Hair follicle dermal papilla cell (primary cell): ENCODE measurements around the gene RHBDL1. TPM values are rescaled to one million over a fixed set of nuclear protein-coding genes. Genes with fewer than 3 reads are reported as not detected.

Experiments
- total RNA-seq: library from RNA; depleted of rRNA; stranded (reverse); fragments of >200 nt; gene quantifications from 2 replicates; pipeline ENCODE4 v1.2.3, GENCODE V29; 2012

Gene RHBDL1
- total RNA-seq, 1 donor = 2.9 TPM

Other genes starting within 250 kb of the RHBDL1 start
- 44.9 and 60.5 TPM in 2 replicates for gene CAPN15, start 148.0 kb upstream of the RHBDL1 start, total RNA-seq
- gene PRR35, start 115.3 kb upstream of the RHBDL1 start, total RNA-seq = 0.32 TPM in 1 of 2 replicates, not detected in the other
- 1.5 and 2.6 TPM in 2 replicates for gene NHLRC4, start 108.7 kb upstream of the RHBDL1 start, total RNA-seq
- gene PIGQ, start 105.7 kb upstream of the RHBDL1 start, total RNA-seq = 30.2 and 36.2 TPM in 2 replicates
- 14.6 and 19.8 TPM in 2 replicates for gene RAB40C, start 85.6 kb upstream of the RHBDL1 start, total RNA-seq
- gene WFIKKN1, start 44.7 kb upstream of the RHBDL1 start, total RNA-seq = 0.12 and 0.16 TPM in 2 replicates
- gene METTL26, start 39.4 kb upstream of the RHBDL1 start, total RNA-seq = 57.0 and 75.8 TPM in 2 replicates
- 13.8 and 14.8 TPM in 2 replicates for gene MCRIP2, start 33.8 kb upstream of the RHBDL1 start, total RNA-seq
- gene WDR90, start 26.3 kb upstream of the RHBDL1 start, total RNA-seq = 9.7 and 12.8 TPM in 2 replicates
- gene RHOT2, start 7.5 kb upstream of the RHBDL1 start, total RNA-seq = 49.2 and 53.2 TPM in 2 replicates
- 71.6 and 83.9 TPM in 2 replicates for gene STUB1, start 4.7 kb downstream of the RHBDL1 start, total RNA-seq
- 46.6 and 52.9 TPM in 2 replicates for gene JMJD8, start 8.7 kb downstream of the RHBDL1 start, total RNA-seq
- 10.6 and 12.8 TPM in 2 replicates for gene WDR24, start 14.7 kb downstream of the RHBDL1 start, total RNA-seq
- gene FBXL16, start 30.1 kb downstream of the RHBDL1 start, total RNA-seq = under 0.01 TPM in 1 of 2 replicates, not detected in the other
- 41.3 and 48.5 TPM in 2 replicates for gene METRN, start 39.4 kb downstream of the RHBDL1 start, total RNA-seq
- gene ANTKMT, start 45.5 kb downstream of the RHBDL1 start, total RNA-seq = 21.9 and 25.1 TPM in 2 replicates
- gene CCDC78, start 50.8 kb downstream of the RHBDL1 start, total RNA-seq = 2.8 and 2.9 TPM in 2 replicates
- gene HAGHL, start 51.4 kb downstream of the RHBDL1 start, total RNA-seq = 15.3 and 20.5 TPM in 2 replicates
- 33.8 and 36.1 TPM in 2 replicates for gene CIAO3, start 65.3 kb downstream of the RHBDL1 start, total RNA-seq
- 0.12 TPM in 1 of 2 replicates, not detected in the other for gene MSLN, start 85.1 kb downstream of the RHBDL1 start, total RNA-seq
- 26.1 and 31.0 TPM in 2 replicates for gene RPUSD1, start 112.7 kb downstream of the RHBDL1 start, total RNA-seq
- 2.8 and 3.7 TPM in 2 replicates for gene CHTF18, start 112.9 kb downstream of the RHBDL1 start, total RNA-seq
- gene GNG13, start 125.1 kb downstream of the RHBDL1 start, total RNA-seq = not detected in 2 replicates